GM12864 (cell line): ENCODE data around the gene TMEM164.

Source experiments
- DNase-seq: peaks from one replicate; pipeline ENCODE4 v3.0.0-alpha.2; 2011; ENCODE audit warnings: low read depth
- H3K4me3 ChIP-seq: 2 replicates; pipeline ENCODE4 v1.5.1; 2011; ENCODE audit warnings: mild to moderate bottlenecking, low read depth, low read length, control low read depth
- CTCF ChIP-seq: IDR thresholded peaks from 2 replicates; pipeline ENCODE4 v1.5.1; 2011; ENCODE audit warnings: low read depth, mild to moderate bottlenecking, moderate library complexity, low read length, control low read depth, inconsistent platforms; ENCODE audit errors: missing control alignments

The TMEM164 gene

DNA sequence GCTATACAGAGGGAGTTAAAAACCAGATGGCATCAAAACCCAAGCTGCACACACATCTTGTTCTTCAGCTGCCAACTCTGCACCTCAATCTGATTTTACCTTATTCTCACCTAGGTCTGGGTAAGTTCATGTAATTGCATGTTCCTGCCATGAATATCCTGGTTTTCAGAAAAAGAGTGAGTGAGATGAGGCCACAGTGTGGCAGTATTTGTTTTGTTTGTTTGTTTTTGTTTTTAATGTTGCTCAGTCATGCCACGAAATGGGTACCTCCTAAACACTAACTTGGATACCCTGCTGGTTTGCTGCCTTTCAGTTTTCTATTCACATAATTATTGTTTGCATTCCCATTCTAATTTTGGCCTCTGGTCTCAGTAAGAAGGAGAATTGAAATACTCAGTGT is 22.5 kb downstream of the TMEM164 start:
- H3K4me3 ChIP-seq: no peak overlapping the region
- no peak for DNase-seq
- no peak for TF ChIP-seq CTCF

- DNase-seq: no peak
- H3K4me3 ChIP-seq: no peak overlapping the region
- TF ChIP-seq CTCF: no peak
Observed at GRCh38 chrX:110026099-110026844, 23.4 kb downstream of the TMEM164 start.

DNA sequence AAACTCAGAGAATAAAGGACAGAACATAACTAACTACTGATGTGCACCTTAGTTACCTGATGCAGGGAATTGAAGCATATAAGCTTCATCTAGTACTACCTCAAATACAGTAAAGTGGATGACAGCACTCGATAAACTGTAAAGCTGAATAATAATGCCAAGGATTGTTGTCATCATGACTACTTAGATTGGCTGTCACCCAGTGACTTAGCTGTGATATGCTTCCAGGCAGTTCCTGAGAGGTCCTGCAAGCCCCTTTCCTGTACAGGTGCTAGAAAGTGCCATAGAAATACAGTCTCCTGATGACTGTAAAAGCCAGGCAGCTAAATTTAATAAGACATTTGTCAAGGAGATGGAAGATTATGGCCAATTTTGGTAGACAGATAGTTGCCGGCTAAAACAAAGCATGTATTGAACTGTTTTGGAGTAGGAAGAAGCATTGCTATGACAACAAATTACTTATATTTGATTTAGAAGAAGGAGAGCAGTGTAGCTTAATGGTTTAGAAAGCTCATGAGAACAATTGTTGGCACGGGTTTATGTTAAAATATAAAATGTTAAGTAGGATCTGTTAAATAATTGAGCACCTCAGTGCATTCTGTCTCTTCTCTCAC is 29.7 kb downstream of the TMEM164 start:
- no peak for DNase-seq
- no peak for TF ChIP-seq CTCF
- no peak overlapping the region for H3K4me3 ChIP-seq

- DNase-seq: no peak
- no peak for TF ChIP-seq CTCF
- H3K4me3 ChIP-seq: no peak overlapping the region
Observed at GRCh38 chrX:110034036-110034435, 31.1 kb downstream of the TMEM164 start.

- no peak for DNase-seq
- no peak overlapping the region for H3K4me3 ChIP-seq
- TF ChIP-seq CTCF: no peak
Observed at GRCh38 chrX:110036162-110037033, 33.5 kb downstream of the TMEM164 start.

DNA sequence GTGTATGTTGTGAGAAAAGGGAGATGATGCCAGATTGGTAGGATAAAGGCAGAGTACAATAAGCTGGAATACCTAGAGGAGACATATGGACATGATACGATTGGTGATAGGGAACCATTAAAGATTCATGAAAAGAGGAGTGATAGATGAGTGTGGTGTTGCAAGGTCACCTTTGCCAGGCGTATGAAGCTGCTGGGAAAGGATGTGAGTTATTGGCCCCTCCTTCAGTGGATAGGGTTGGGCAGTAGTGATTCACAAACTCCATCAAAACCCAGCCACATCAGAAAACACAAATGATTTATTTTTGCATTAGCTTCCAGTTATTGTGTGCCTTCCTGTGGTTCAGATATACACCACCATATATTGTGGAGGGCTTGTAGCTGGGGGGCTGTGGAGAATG is 34.3 kb downstream of the TMEM164 start:
- DNase-seq: no peak
- no peak overlapping the region for H3K4me3 ChIP-seq
- no peak for TF ChIP-seq CTCF
